ENCODE results near the gene RNF223. TPM values are rescaled to one million over a fixed set of nuclear protein-coding genes. Genes with fewer than 3 reads are reported as not detected.

Gene RNF223
- total and polyA plus RNA-seq, 7 donors: not detected

DNA sequence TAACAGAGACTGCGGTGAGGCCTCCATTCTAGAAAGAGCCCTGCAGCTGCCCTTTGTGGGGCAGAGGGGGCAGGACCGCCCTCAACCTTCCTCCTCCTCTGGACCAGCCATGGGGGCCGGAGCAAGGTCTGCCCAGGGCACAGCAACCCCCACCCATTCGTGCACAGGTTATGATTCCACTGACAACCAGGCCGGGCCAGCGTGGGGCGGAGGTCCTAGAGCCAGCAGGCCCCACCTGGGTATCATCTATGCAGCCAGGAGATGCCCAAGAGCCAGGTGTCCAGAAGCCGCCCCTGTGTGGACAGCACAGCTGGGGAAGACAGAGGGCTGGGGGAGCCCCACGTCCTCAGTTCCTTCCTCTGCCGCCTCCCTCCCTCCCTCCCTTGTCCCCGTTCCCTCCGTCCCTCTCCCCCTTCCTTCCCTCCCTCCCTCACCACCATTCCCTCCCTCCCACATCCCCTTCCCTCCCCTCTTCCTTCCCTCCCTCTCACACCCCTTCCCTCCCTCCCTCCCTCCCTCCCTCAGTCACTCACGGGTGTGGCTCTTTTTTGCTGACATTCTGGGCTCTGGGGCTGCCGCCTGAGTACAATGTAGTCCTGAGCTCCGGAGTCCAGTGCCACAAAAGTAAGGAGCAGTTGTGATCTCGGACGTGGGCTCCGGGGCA is 12.3 kb downstream of the RNF223 start:
- H3K27me3 ChIP-seq (ENCODE audit: insufficient read depth in 3 of 3, low read length in 2 of 3): peaks cover 0 to 88% (median 39%) of the 10 kb centered on the region in 3 donors
- DNase-seq (no peak), ATAC-seq (no peak)
- no peaks in the 10 kb centered on the region for H3K4me1 ChIP-seq
- TF ChIP-seq, protein P1, sequence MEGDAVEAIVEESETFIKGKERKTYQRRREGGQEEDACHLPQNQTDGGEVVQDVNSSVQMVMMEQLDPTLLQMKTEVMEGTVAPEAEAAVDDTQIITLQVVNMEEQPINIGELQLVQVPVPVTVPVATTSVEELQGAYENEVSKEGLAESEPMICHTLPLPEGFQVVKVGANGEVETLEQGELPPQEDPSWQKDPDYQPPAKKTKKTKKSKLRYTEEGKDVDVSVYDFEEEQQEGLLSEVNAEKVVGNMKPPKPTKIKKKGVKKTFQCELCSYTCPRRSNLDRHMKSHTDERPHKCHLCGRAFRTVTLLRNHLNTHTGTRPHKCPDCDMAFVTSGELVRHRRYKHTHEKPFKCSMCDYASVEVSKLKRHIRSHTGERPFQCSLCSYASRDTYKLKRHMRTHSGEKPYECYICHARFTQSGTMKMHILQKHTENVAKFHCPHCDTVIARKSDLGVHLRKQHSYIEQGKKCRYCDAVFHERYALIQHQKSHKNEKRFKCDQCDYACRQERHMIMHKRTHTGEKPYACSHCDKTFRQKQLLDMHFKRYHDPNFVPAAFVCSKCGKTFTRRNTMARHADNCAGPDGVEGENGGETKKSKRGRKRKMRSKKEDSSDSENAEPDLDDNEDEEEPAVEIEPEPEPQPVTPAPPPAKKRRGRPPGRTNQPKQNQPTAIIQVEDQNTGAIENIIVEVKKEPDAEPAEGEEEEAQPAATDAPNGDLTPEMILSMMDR (IDR thresholded peaks at IDR 0.05): no peak
- H3K4me3 ChIP-seq: no peak overlapping the region
- intact Hi-C loops (cut with DNase I): loop anchor here (2.0 kb wide), 3 partner anchors 29 to 157 kb away; no protein-coding TSS in a partner anchor
- H3K9me3 ChIP-seq: no peaks in the 10 kb centered on the region
- H3K36me3 ChIP-seq (ENCODE audit: insufficient read depth in 1 of 2, low read depth in 1 of 2): no peaks in the 10 kb centered on the region
- no peak overlapping the region for H3K27ac ChIP-seq
- 45 to 53% (median 48%) methylated on average over 14 to 16 of the region's 18 CpGs for WGBS, 3 donors

- intact Hi-C loops (cut with DNase I): loop anchor here in 1 of 2 donors (2.0 kb wide), 1 partner anchor 156 kb away; no protein-coding TSS in a partner anchor
- Histone ChIP-seq H3K36me3 (ENCODE audit: insufficient read depth in 1 of 2, low read depth in 1 of 2) (no peaks in the 10 kb centered on the region), H3K27ac (no peak overlapping the region), H3K4me3 (peak overlapping the region; percentile 72), H3K9me3 (no peaks in the 10 kb centered on the region), H3K4me1 (no peaks in the 10 kb centered on the region), H3K27me3 (ENCODE audit: insufficient read depth in 3 of 3, low read length in 2 of 3) (peaks cover 0 to 76% (median 37%) of the 10 kb centered on the region in 3 donors)
- ATAC-seq (no peak), DNase-seq (no peak)
- TF ChIP-seq, protein P1 (IDR thresholded peaks at IDR 0.05): no peak
- WGBS, 3 donors: 45 to 52% (median 50%) methylated on average over 38 of the region's 38 CpGs
These were observed 13.7 kb downstream of the RNF223 start for GRCh38 chr1:1060281-1061000.

DNA sequence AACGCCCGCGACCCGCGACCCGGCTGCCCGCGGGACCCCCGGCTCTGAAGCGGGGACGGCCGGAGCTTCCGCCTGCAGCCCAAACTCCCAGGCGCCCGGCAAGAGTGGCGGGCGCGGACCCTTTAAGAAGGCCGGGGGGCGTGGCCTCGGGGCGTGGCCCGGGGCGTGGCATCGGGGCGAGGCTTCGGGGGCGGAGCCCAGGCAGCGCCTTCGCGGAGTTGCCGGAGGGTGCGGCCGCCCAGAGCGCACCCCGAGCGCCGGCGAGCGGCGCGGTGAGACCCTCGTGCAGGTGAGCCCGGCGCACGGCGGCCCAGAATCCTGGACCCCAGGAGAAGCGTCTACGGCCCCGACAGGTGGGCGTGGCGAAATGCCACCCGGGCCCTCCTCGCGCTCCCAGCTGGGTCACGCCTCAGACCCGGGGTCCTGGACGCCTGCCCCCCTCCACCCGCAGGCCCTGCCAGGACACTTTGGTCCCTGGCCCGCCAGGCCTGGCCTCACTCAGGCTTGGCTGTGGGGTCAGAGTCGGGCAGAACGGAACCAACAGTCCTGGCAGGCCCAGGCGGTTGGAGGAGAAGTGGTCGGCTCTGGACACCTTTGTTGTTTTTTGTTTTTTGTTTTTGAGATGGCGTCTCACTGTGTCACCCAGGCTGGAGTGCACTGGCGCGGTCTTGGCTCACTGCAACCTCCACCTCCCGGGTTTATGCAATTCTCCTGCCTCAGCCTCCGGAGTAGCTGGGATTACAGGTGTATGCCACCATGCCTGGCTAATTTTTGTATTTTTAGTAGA is 14.4 kb downstream of the RNF223 start:
- no peaks in the 10 kb centered on the region for H3K36me3 ChIP-seq (ENCODE audit: insufficient read depth in 1 of 2, low read depth in 1 of 2)
- H3K4me3 ChIP-seq: peak overlapping the region; percentile 72
- intact Hi-C loops (cut with DNase I): loop anchor here in 1 of 2 donors (2.0 kb wide), 1 partner anchor 155 kb away; no protein-coding TSS in a partner anchor
- H3K27me3 ChIP-seq (ENCODE audit: insufficient read depth in 3 of 3, low read length in 2 of 3): peaks cover 0 to 74% (median 34%) of the 10 kb centered on the region in 3 donors
- H3K27ac ChIP-seq: no peak overlapping the region
- WGBS, 3 donors: 3 to 7% (median 4%) methylated on average over 25 to 69 of the region's 69 CpGs
- DNase-seq (peak; percentile 89 to 94), ATAC-seq (peak; percentile 90 to 97 (median 94))
- no peaks in the 10 kb centered on the region for H3K9me3 ChIP-seq
- no peaks in the 10 kb centered on the region for H3K4me1 ChIP-seq
- TF ChIP-seq, protein P1 (IDR thresholded peaks at IDR 0.05): no peak

- no peaks in the 10 kb centered on the region for H3K4me1 ChIP-seq
- DNase-seq (no peak), ATAC-seq (peak; percentile 43 to 70 (median 60))
- TF ChIP-seq, protein P1 (IDR thresholded peaks at IDR 0.05): peak; percentile 8
- no peak overlapping the region for H3K27ac ChIP-seq
- intact Hi-C loops (cut with DNase I): no loop called here
- WGBS, 3 donors: 0 to 1% (median 1%) methylated on average over 32 to 47 of the region's 48 CpGs
- H3K9me3 ChIP-seq: no peaks in the 10 kb centered on the region
- peaks cover 0 to 67% (median 33%) of the 10 kb centered on the region in 3 donors for H3K27me3 ChIP-seq (ENCODE audit: insufficient read depth in 3 of 3, low read length in 2 of 3)
- peak overlapping the region; percentile 72 for H3K4me3 ChIP-seq
- H3K36me3 ChIP-seq (ENCODE audit: insufficient read depth in 1 of 2, low read depth in 1 of 2): no peaks in the 10 kb centered on the region
These were observed 15.1 kb downstream of the RNF223 start for GRCh38 chr1:1058921-1059493.
